A549 (cell line): Measurements from ENCODE around the gene POLDIP3.

ENCODE experiments used
- BHLHE40 ChIP-seq: IDR thresholded peaks from 2 replicates; pipeline ENCODE4 v1.6.1; 2012; ENCODE audit warnings: low read depth, low read length, inconsistent platforms
- CBX2 ChIP-seq: fragments of 200-600 bp; sonication (generic); IDR thresholded peaks from 2 replicates; pipeline ENCODE4 v1.6.1; 2016; ENCODE audit warnings: low read depth, mild to moderate bottlenecking, borderline replicate concordance
- CTCF ChIP-seq: fragments of >200 bp; sonication (Bioruptor Twin); formaldehyde crosslinking; IDR thresholded peaks from 3 replicates; pipeline ENCODE4 v1.5.1; 2016
- JUN ChIP-seq, 2 experiments: fragments of >200 bp; sonication (Bioruptor Twin); formaldehyde crosslinking; IDR thresholded peaks; 2 replicates in 1 of 2; 3 replicates in 1 of 2; pipeline ENCODE4 v1.6.1; 2016 to 2017
- MAZ ChIP-seq: fragments of 150-350 bp; IDR thresholded peaks from 2 replicates; pipeline ENCODE4 v1.6.1; 2014; ENCODE audit warnings: antibody characterized with exemption, low read depth, low read length, borderline replicate concordance
- POLR2A ChIP-seq: IDR thresholded peaks from 2 replicates; pipeline ENCODE4 v1.6.1; 2012; ENCODE audit warnings: mild to moderate bottlenecking, low read length

GRCh38 chr22:42536166-42536565, 78.5 kb downstream of the POLDIP3 start:
- TF ChIP-seq JUN (IDR thresholded peaks at IDR 0.05), result no peak
- TF ChIP-seq MAZ, result no peak
- no peak for TF ChIP-seq CTCF
- TF ChIP-seq CBX2, result no peak
- TF ChIP-seq BHLHE40, result no peak
- TF ChIP-seq POLR2A, result no peak
